Hippocampal formation (tissue), 2 donors: ENCODE measurements around the gene ZNF747.

ENCODE experiments used
- DNase-seq, 2 donors: peaks; one replicate each; lab custom pipeline; 2025; lab: John Stamatoyannopoulos, UW

ZNF747 gene

DNA sequence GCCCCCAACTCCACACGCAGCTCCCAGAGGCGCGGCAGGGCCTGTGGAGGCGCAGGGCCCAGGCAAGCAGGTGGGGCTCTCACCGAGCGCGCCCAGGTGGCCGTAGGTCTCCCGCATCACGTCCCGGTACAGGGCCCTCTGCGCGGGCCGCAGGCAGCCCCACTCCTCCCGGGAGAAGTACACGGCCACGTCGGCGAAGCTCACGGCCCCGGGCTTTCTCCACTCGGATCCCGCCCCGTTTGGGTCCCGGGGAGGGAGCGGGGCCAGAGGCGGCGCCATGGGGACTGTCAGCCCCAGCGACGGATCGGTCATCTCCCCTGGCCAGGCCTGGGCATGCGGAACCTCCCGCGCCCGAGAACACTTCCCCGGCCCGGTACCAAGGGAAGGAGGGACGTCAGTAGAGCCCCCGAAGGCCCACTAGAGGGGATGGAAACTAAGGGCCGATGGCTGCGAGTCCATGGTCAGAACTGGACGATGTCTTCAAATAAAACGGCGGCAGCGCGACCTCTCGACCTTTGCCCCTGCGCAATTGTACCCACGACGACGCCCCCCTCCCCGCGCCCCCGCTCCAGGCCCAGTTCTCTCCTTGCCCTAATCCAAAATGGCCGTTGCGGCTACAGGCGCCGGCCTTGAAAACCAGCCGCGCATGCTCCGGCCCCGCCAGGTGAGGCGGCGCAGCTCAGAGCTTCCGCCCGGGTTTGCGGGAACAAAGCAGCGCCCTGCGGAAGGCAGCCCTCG, at the start of gene ZNF747:
Gene ZNF747 (minus strand): TSS at position 491 of the 738 bp plus-strand sequence. CDS start 179 bp downstream, at position 312.
- DNase-seq = peak; percentile 88 to 95

DNA sequence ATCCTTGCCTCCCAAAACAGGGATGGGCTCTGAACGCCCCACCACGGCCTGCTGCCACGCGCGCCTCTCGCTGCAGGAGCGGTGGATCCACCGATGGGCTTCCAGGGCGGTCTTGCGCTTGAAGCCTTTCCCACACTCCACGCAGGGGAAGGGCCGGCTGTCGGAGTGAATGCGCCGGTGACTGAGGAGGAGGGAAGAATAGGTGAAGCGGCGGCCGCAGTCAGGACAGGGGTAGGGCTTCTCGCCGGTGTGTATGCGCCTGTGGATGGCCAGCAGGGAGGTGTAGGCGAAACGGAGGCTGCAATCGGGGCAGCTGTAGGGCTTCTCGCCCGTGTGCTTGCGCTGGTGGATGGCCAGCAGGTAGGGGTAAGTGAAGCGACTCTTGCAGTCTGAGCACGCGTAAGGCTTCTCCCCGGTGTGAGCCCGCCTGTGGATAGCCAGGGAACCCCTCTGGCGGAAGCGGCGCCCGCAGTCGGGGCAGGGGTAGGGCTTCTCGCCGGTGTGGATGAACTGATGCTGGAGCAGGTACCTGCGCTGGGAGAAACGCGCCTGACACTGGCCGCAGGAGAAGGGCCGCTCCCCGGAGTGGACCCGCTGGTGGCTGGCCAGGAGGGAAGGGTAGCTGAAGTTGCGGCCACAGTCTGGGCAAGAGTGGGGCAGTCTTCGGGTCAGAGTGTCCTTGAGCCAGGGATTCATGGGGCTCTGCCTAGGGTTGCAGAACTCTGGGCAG, 48.1 kb upstream of the ZNF747 start:
- DNase-seq = no peak

DNA sequence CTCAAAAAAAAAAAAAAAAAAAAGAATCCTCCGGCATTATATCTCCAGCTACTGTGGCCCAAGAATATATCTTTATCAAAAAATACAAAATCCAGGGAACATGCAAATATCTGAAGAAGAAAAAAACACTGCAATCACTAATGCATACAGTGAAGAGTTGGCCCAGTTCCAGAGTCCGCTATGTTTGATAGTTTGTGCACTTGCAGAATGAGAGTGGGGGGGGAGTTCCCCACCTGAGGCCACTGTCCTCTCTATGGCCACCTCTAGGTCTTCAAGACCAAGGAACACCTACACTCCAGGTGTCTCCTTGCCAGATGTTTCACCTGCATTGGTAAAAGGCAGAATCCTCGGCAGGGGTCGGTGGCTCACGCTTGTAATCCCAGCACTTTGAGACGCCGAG, 46.8 kb upstream of the ZNF747 start:
- no peak for DNase-seq

DNA sequence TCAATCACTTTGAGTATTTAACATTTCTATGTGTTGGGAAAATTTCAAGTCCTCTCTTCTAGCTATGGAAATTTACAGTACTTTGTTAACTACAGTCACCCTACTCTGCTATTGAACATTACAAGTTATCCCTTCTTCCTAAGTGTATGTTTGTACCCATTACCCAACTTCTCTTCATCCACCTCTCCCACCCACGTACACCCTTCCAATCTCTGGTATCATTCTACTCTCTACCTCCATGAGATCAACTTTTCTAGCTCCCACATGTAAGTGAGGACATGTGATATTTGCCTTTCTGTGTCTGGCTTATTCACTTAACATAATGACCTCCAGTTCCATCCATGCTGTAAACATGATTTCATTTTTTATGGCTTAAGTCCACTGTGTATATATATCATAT, 40.0 kb upstream of the ZNF747 start:
- no peak for DNase-seq

DNA sequence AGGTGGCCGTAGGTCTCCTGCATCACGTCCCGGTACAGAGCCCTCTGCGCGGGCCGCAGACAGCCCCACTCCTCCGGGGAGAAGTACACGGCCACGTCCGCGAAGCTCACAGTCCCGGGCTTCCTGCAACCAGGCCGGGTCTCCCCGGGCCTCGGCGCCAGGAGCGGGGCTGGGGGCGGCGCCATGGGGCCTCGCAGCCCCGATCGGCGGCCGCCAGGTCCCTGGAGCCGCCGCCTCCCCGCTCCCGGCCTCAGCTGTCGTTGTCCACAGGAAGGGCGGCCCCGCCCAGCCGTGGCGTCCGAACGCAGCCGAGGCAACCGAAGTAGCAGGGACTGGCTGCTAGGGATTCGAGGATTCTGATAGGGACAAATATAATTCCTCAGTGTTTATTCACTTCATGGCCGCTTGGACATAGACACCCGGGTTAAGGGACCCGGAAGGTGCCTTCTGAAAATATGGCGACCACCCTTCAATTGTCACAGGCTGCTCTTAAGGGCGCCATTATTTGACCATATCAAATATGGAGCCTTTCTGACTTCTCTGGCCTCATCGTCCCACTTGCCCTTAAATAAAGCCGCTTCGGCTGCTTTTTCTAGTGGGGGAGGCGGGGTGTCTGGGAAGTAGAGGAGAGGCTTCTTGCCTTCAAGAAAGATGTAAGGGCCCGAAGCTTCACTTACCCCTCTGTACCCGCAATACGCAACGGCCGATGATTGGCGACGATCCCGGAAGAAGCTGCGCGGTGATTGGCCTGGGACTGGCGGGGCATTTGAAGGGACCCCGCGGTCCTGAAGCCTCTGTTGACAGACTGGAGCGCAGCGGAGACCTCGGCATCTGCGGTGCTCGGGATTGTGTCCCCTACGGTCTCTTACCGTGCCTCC, 37.0 kb upstream of the ZNF747 start, which contains the start of gene ZNF688:
Gene ZNF688 (minus strand): TSS at position 270 of the 878 bp plus-strand sequence. CDS start 85 bp downstream, at position 185.
- DNase-seq = peak; percentile 94 to 99

DNA sequence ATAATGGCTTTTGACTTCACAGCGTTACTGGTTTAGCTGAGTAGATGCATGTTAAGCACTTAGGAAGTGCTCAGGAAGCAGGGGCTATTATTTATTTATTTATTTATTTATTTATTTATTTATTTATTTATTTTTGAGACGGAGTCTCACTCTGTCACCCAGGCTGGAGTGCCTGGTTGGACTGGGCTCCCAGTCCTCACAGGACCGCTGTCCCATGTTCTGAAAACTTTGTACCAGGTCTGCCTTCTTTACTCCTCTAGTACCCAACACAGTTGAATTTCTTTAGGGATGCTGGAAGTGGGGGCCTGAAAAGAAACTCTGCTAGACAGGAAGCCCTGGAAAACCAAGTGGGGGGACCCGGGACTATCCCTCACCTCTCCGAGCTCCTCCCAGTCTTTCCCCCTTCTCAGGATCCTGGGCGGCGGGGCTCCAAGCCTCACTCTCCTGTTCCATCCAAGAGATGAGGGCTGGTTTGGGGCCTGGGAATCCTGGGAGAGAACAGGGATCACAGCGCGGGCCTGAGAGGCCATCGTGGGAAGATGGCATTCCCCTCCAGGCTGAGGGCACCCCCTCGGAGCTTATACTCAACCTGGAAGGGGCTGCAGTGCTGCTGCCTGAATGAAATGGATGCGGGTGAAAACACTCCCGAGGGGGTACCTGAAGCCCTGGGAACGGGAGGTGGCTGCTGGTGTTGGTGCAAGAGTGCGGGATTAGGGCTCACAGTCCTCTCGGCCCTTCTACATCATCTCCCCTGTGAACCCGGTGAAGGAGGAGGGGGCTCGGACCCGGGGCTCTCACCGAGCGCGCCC, 36.2 kb upstream of the ZNF747 start:
- peak; percentile 13 to 57 for DNase-seq

DNA sequence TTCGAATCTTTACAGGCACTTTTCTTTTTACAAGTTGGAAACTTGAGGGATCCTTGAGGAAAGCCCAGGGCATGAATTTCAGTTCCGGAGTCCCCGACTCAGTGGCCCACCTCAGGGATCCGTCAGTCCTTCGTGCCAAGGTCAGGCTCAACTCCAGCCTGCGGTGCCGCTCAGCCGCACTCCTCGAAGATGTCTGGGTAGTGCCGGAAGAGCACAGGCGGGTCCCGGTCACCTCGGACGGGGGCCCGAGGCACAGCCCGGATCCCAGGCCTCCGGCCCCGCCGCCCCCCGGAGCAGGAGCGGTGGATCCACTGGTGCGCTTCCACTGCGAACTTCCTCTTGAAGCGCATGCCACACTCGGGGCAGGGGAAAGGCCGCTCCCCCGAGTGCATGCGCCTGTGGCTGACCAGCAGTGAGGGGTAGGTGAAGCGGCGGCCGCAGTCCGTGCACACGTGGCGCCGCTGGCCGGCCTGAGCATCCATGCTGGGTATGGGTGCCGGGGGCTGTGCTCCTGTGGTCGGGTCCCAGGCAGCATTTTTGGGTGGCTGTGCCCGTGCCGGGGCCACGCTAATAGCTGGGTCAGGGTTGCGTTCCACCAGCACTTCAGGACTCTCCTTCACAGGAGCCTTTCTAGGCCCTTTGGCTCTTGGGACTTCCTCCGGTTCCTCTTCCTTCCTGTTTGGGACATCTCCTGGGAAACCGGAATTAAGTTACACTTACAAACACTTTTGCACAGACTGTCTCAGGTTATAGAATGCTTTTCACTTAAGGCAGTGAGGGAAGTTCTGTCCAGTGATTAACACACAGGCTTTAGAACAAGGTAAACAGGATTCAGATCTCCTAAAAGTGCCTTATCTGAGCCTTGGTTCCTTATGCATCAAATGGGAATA, 35.3 kb upstream of the ZNF747 start:
- DNase-seq = no peak

DNA sequence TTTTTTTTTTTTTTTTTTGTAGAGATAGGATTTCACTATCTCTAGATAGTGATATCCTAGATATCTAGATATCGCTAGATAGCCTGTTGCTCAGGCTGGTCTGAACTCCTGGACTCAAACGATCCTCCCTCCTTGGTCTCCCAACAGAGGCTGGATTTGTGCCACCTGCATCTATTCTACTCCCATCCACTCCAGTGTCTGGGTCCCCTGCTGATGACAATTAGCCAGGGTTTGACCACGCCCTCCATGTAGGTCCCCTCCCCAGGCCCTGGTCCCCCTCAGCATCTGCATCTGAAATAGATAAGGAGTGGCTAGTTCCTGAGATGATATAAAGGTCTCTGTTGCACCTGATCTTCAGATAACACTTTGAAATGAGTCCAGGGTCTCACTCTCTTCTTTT, 34.6 kb upstream of the ZNF747 start:
- DNase-seq = no peak

DNA sequence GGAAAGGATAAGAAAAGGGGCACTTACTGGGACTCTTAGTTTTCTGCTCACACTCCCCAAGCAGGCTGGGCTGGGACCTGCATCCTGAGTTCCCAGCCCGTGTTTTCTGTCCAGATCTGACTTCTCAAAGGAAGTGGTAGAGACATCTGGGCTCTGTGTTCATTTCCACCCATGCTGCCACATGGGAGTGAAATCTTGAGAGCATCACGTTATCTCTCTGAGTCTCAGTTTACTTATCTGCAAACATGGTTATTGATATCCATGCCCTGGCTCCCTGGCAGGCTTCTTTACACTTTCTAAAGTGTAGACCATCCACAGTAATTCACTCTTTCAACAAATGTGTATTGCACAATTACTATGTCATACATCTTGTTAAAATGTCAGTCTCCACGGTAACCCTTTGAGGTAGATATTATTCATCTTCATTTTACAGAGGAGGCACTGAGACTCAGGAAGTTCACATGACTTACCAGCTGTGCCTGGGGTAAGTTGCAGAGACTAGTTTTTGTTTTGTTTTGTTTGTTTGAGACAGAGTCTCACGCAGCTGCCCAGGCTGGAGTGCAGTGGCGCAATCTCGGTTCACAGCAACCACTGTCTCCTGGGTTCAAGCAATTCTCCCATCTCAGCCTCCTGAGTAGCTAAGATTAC, 33.5 kb upstream of the ZNF747 start:
- DNase-seq = no peak

GRCh38 chr16:30567160-30567990, 32.7 kb upstream of the ZNF747 start:
- DNase-seq = no peak

GRCh38 chr16:30566531-30566930, 31.9 kb upstream of the ZNF747 start:
- no peak for DNase-seq

DNA sequence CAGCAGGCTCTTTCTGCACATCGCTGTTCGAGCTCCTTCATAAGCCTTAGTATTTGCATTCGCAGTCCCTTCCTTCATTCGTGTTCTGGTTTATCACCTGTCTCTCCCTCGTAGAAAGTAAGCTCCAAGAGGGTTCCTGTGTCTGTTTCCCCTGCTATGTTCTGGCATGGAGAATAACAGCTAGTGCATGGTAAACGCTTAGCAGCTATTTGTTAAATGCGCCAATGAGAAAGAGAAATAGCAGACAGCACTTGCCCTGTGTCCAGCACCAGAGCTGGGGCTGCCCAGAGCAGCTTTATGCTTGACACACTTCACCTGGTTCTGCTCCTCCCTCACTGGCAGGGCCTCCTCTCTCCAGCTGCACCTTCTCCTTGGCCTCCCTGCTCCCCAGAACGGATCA, 31.3 kb upstream of the ZNF747 start:
- no peak for DNase-seq

GRCh38 chr16:30565526-30565925, 30.9 kb upstream of the ZNF747 start:
- no peak for DNase-seq

DNA sequence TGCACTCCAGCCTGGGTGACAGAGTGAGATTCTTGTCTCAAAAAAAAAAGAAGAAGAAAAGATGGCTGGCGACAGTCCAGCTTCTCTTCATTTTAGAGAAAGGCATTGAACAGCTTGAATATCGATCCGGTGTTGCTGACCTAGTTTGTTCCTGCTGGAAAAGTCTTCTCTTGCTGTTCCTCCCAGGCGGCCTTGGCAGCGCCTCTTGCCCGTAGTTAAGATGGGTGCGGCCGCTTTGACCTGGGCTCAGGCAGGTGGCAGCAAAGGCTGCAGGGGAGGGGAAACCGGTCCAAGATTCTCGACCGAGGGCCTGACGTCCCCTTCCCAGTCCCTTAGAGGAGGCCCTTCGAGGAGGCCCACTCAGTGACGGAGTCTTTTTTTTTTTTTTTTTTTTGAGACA, 27.4 kb upstream of the ZNF747 start:
- DNase-seq = no peak

DNA sequence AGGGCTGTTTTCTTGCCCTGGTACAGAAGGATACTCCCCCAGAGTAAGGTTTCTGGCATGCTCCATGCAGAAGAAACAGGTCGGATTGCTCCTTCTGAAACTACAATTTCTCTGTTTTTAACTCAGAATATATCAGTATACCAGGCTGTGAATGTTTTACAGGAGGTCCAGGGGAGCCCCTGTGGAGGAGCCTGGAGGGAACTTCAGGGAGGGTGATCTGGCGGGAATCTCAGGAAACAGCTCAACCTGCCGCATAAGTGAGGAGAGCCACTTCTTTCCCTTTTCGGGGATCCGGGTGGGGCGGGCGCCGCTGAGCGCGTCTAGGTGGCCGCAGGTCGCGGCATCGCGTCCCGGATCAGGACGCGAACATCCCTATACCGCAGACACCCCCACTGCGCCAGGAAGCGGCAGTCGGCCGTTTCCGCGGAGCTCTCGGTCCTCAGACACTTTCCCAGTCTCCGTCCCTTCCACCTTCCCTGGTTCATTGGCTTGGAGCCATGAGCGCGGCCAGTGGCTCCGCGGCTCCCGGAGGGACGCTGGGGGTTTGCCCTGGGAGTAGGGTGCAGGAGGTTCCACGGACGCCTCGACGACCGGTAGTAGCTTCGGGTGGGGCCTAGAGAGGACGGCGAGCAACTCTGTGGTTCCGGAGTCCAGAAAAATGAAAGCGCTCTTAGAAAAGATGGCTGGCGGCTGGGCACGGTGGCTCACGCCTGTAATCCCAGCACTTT, 26.6 kb upstream of the ZNF747 start:
- DNase-seq = no peak

- no peak for DNase-seq
Measured at GRCh38 chr16:30559690-30560089, 25.0 kb upstream of the ZNF747 start.

DNA sequence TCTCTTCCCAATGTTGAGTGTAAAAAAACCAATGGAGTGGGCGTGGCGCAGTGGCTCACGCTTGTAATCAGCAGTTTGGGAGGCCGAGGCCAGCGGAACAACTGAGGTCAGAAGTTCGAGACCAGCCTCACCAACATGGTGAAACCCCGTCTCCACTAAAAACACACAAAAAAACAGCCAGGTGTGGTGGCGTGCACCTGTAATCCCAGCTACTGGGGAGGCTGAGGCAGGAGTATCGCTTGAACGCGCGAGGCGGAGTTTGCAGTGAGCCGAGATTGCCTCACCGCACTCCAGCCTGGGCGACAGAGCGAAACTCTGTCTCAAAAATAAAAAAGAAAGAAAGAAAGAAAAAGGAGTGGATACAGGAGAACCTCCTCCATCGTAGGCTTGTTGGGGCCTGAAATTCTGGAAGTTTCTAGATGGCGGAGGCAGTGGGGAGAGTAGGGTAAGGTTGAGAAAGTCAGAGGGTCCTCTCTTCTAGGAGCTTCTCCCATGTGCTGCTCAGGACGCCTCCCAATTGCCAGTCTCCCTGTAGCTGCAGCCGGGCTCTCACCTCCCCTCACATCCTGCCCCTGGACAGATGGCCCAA, 24.2 kb upstream of the ZNF747 start:
- DNase-seq = no peak
